GM23338 (cell line): Measurements from ENCODE around the gene KRTAP8-1. TPM values are rescaled to one million over a fixed set of nuclear protein-coding genes. Genes with fewer than 3 reads are reported as not detected.

ENCODE experiments used
- ATAC-seq: fragments of 200-7000 bp; cut with Tn5 transposase; 3 replicates; pipeline ENCODE4 v1.9.1; 2020
- DNase-seq: peaks from one replicate; pipeline ENCODE4 v3.0.0-alpha.2; 2015; ENCODE audit warnings: low spot score
- H2AFZ ChIP-seq: fragments of 200-600 bp; sonication (generic); 2 replicates; pipeline ENCODE4 v1.8.0; 2016; ENCODE audit warnings: antibody characterized with exemption, mild to moderate bottlenecking, moderate library complexity
- H3F3A ChIP-seq: fragments of 200-600 bp; sonication (generic); replicated peaks from 2 replicates; pipeline ENCODE4 v1.8.0; 2017; ENCODE audit warnings: antibody characterized with exemption, mixed run types, low read depth
- H3K27ac ChIP-seq: fragments of 200-600 bp; sonication (generic); 2 replicates; pipeline ENCODE4 v1.6.1; 2016; ENCODE audit warnings: low read depth
- H3K27me3 ChIP-seq: fragments of 200-600 bp; sonication (generic); 2 replicates; pipeline ENCODE4 v1.8.0; 2016; ENCODE audit warnings: mild to moderate bottlenecking, mixed run types, moderate library complexity; ENCODE audit not compliant: insufficient read depth
- H3K36me3 ChIP-seq: fragments of 200-600 bp; sonication (generic); 2 replicates; pipeline ENCODE4 v1.8.0; 2016; ENCODE audit warnings: mild to moderate bottlenecking; ENCODE audit not compliant: insufficient read depth
- H3K4me1 ChIP-seq: fragments of 200-600 bp; sonication (generic); 2 replicates; pipeline ENCODE4 v1.8.0; 2016; ENCODE audit warnings: mild to moderate bottlenecking, moderate library complexity; ENCODE audit not compliant: insufficient read depth
- H3K4me2 ChIP-seq: fragments of 200-600 bp; sonication (generic); 2 replicates; pipeline ENCODE4 v1.7.1; 2017; ENCODE audit warnings: mixed run types
- H3K4me3 ChIP-seq: fragments of 200-600 bp; sonication (generic); 2 replicates; pipeline ENCODE4 v1.6.1; 2016; ENCODE audit warnings: mixed run types
- H3K79me2 ChIP-seq: fragments of 200-600 bp; sonication (generic); replicated peaks from 2 replicates; pipeline ENCODE4 v1.8.0; 2017; ENCODE audit warnings: mild to moderate bottlenecking; ENCODE audit not compliant: insufficient read depth
- H3K9me2 ChIP-seq: fragments of 200-600 bp; sonication (generic); 2 replicates; pipeline ENCODE4 v1.8.0; 2017; ENCODE audit not compliant: insufficient read depth
- H4K20me1 ChIP-seq: fragments of 200-600 bp; sonication (generic); replicated peaks from 2 replicates; pipeline ENCODE4 v1.8.0; 2017; ENCODE audit warnings: mild to moderate bottlenecking; ENCODE audit not compliant: insufficient read depth
- H3K27ac Mint-ChIP-seq: 2 replicates; pipeline ENCODE4 v1.8.0; 2020; ENCODE audit warnings: inconsistent platforms, mild to moderate bottlenecking, moderate library complexity, mixed read lengths
- H3K27me3 Mint-ChIP-seq: 3 replicates; pipeline ENCODE4 v1.8.0; 2022; ENCODE audit warnings: low read depth, mild to moderate bottlenecking, moderate library complexity, mixed read lengths, inconsistent platforms; ENCODE audit not compliant: insufficient read depth, poor library complexity
- H3K36me3 Mint-ChIP-seq: 3 replicates; pipeline ENCODE4 v1.8.0; 2021; ENCODE audit warnings: low read depth, mild to moderate bottlenecking, inconsistent platforms, moderate library complexity, mixed read lengths
- H3K4me1 Mint-ChIP-seq: 3 replicates; pipeline ENCODE4 v1.8.0; 2020; ENCODE audit warnings: mild to moderate bottlenecking, inconsistent platforms, mixed read lengths
- H3K4me3 Mint-ChIP-seq: 3 replicates; pipeline ENCODE4 v1.8.0; 2021; ENCODE audit warnings: moderate library complexity, mild to moderate bottlenecking, inconsistent platforms, mixed read lengths
- H3K9me3 Mint-ChIP-seq: 3 replicates; pipeline ENCODE4 v1.8.0; 2020; ENCODE audit warnings: moderate library complexity, mild to moderate bottlenecking, inconsistent platforms, mixed read lengths
- CTCF ChIP-seq, 2 experiments: fragments of 200-600 bp in 1 of 2; sonication (generic) in 1 of 2; conservative IDR thresholded peaks; 2 replicates each; pipeline versions ENCODE4 v1.5.1 to v1.6.1; 2016 to 2017; ENCODE audit warnings: antibody characterized with exemption in 2 of 2, low read depth in 2 of 2, mild to moderate bottlenecking in 2 of 2, moderate library complexity in 1 of 2
- EZH2phosphoT487 ChIP-seq: fragments of 200-600 bp; sonication (generic); IDR thresholded peaks from one replicate; pipeline ENCODE4 v1.8.1; 2018; ENCODE audit warnings: antibody characterized with exemption; ENCODE audit not compliant: unreplicated experiment
- JUNB ChIP-seq: IDR thresholded peaks from one replicate; pipeline ENCODE4 v1.6.1; 2016; ENCODE audit warnings: antibody characterized with exemption; ENCODE audit not compliant: unreplicated experiment
- NANOG ChIP-seq: IDR thresholded peaks from 2 replicates; pipeline ENCODE4 v1.6.1; 2016; ENCODE audit warnings: antibody characterized with exemption, borderline replicate concordance
- POLR2AphosphoS5 ChIP-seq: IDR thresholded peaks from 2 replicates; pipeline ENCODE4 v1.6.1; 2016; ENCODE audit warnings: antibody characterized with exemption, low read depth
- REST ChIP-seq: IDR thresholded peaks from one replicate; pipeline ENCODE4 v1.6.1; 2018; ENCODE audit warnings: antibody characterized with exemption; ENCODE audit not compliant: unreplicated experiment
- ZNF462 ChIP-seq: fragments of 250-450 bp; sonication (Bioruptor Pico); IDR thresholded peaks from 2 replicates; pipeline ENCODE4 v1.5.0; 2020; ENCODE audit warnings: mild to moderate bottlenecking, moderate library complexity
- polyA plus RNA-seq: library from polyadenylated mRNA; unstranded; fragments of >200 nt; fragmentation: Nextera tagmentation; extraction: Ambion mirVana; gene quantifications from 2 replicates; pipeline ENCODE4 v1.2.1, GENCODE V29; 2016
- total RNA-seq: library from RNA; depleted of rRNA; stranded (reverse); fragments of >200 nt; shearing (Covaris generic); gene quantifications from 2 replicates; pipeline ENCODE4 v1.2.3, GENCODE V29; 2014

The KRTAP8-1 gene
- total and polyA plus RNA-seq, 2 experiments from 2014 or later: not detected

- Histone ChIP-seq H3K4me2 (no peak overlapping the region), H3K4me1 (no peaks in the 10 kb centered on the region), H3K36me3 (no peaks in the 10 kb centered on the region), H3K79me2 (no peaks in the 10 kb centered on the region), H3F3A (no peaks in the 10 kb centered on the region), H3K27me3 (no peaks in the 10 kb centered on the region), H3K27ac (no peak overlapping the region), H3K4me3 (no peak overlapping the region), H3K9me2 (peaks cover 6% of the 10 kb centered on the region; the same call in 1 of the 2 replicates), H4K20me1 (no peaks in the 10 kb centered on the region), H2AFZ (no peak overlapping the region)
- no peaks in the 10 kb centered on the region for H3K27me3 Mint-ChIP-seq
- H3K36me3 Mint-ChIP-seq: no peaks in the 10 kb centered on the region
- no peaks in the 10 kb centered on the region; the same call in 2 of the 3 replicates for H3K9me3 Mint-ChIP-seq
- no peak overlapping the region for H3K27ac Mint-ChIP-seq
- H3K4me3 Mint-ChIP-seq: no peak overlapping the region
- H3K4me1 Mint-ChIP-seq: no peaks in the 10 kb centered on the region
- no peak for TF ChIP-seq REST
- TF ChIP-seq JUNB: no peak
- TF ChIP-seq NANOG: no peak
- no peak for TF ChIP-seq POLR2AphosphoS5
- peak; percentile 75 to 89 for TF ChIP-seq CTCF (conservative IDR thresholded peaks at IDR 0.05; ENCODE audit: low read depth in 2 of 2)
- DNase-seq: peak; percentile 85
- peak; percentile 64 for ATAC-seq
Measured at GRCh38 chr21:30831194-30831765, 18.2 kb upstream of the KRTAP8-1 start.

- no peaks in the 10 kb centered on the region for H3K27me3 Mint-ChIP-seq
- no peak within 1 kb of the TSS for H3K4me3 Mint-ChIP-seq
- Histone ChIP-seq H3K79me2 (no peaks in the 10 kb centered on the region), H4K20me1 (no peaks in the 10 kb centered on the region), H3K4me2 (no peak within 1 kb of the TSS), H3F3A (no peaks in the 10 kb centered on the region), H3K4me1 (no peaks in the 10 kb centered on the region), H3K27ac (no peak within 1 kb of the TSS), H3K9me2 (peaks cover 4% of the 10 kb centered on the region; the same call in 1 of the 2 replicates), H3K4me3 (no peak within 1 kb of the TSS), H3K36me3 (no peaks in the 10 kb centered on the region), H3K27me3 (no peaks in the 10 kb centered on the region), H2AFZ (no peak within 1 kb of the TSS)
- ATAC-seq (no peak), DNase-seq (no peak)
- no peaks in the 10 kb centered on the region for H3K4me1 Mint-ChIP-seq
- TF ChIP-seq EZH2phosphoT487 (no peak), ZNF462 (CRISPR knock-in tag) (no peak)
- no peak within 1 kb of the TSS for H3K27ac Mint-ChIP-seq
- H3K36me3 Mint-ChIP-seq: no peaks in the 10 kb centered on the region
- no peaks in the 10 kb centered on the region; the same call in 2 of the 3 replicates for H3K9me3 Mint-ChIP-seq
Measured at GRCh38 chr21:30829659-30830058, 16.6 kb upstream of the KRTAP8-1 start, which contains the start of gene KRTAP7-1. KRTAP7-1 (minus strand) TSS chr21:30829759; CDS start chr21:30829698, 61 bp downstream.
